Gastrocnemius medialis (tissue), 4 donors: Measurements from ENCODE around the gene C14orf132. TPM values are rescaled to one million over a fixed set of nuclear protein-coding genes. Genes with fewer than 3 reads are reported as not detected.

Experiments
- ATAC-seq, 2 donors: fragments of 150-250 bp; one replicate each; pipeline ENCODE4 v1.9.1; 2016
- DNase-seq, 2 donors: peaks; one replicate each; pipeline ENCODE4 v3.0.0-alpha.2; 2019
- H3K27ac ChIP-seq, 4 donors: fragments of 200-600 bp; sonication (generic); 1 replicate in 1 of 4; 2 replicates in 3 of 4; pipeline ENCODE4 v1.5.1; 2016 to 2018; ENCODE audit warnings: mild to moderate bottlenecking in 2 of 4, moderate library complexity in 1 of 4
- H3K27me3 ChIP-seq, 3 donors: fragments of 200-600 bp; sonication (generic) in 2 of 3; 1 replicate in 1 of 3; 2 replicates in 2 of 3; pipeline versions ENCODE4 v1.5.1 to v1.6.0; 2016 to 2019; ENCODE audit warnings: mild to moderate bottlenecking in 1 of 3, moderate library complexity in 1 of 3
- H3K36me3 ChIP-seq, 2 donors: fragments of 200-600 bp; sonication (generic) in 1 of 2; one replicate each; pipeline ENCODE4 v1.5.1; 2017 to 2018
- H3K4me1 ChIP-seq, 2 donors: fragments of 200-600 bp; sonication (generic) in 1 of 2; one replicate each; pipeline ENCODE4 v1.5.1; 2016 to 2017; ENCODE audit warnings: mild to moderate bottlenecking in 2 of 2
- H3K4me3 ChIP-seq, 4 donors: fragments of 200-600 bp; sonication (generic) in 3 of 4; 1 replicate in 1 of 4; 2 replicates in 3 of 4; pipeline ENCODE4 v1.5.1; 2016 to 2019; ENCODE audit warnings: mild to moderate bottlenecking in 2 of 4
- H3K9me3 ChIP-seq, 3 donors: fragments of 200-600 bp; sonication (generic) in 2 of 3; 1 replicate in 1 of 3; 2 replicates in 2 of 3; pipeline ENCODE4 v1.5.1; 2016 to 2019
- POLR2A ChIP-seq, 2 donors: fragments of 450-650 bp; IDR thresholded peaks; one replicate each; pipeline ENCODE4 v1.6.1; 2017; ENCODE audit warnings: antibody characterized with exemption in 2 of 2, mild to moderate bottlenecking in 2 of 2, moderate library complexity in 2 of 2
- in situ Hi-C, 4 donors: fragments of 200-750 bp; cut with MboI; loops; one replicate each; pipeline versions ENCODE4 v1.15.0 to v1.8.0; 2017; ENCODE audit warnings: low sequenced_read_pairs in 4 of 4
- intact Hi-C: fragments of 100-400 bp; cut with DNase I; formaldehyde crosslinking; loops from one replicate; pipeline ENCODE4 v1.15.1; 2023; ENCODE audit warnings: low total_unique reads
- total RNA-seq, 4 donors: library from RNA; depleted of rRNA; stranded (reverse); fragments of >200 nt; gene quantifications; one replicate each; pipeline versions ENCODE4 v1.1.0 to v1.2.3, GENCODE V29; 2016
- TF ChIP-seq, protein P1 (sequence below), 5 experiments: fragments of 450-650 bp in 3 of 5; fragments of 200-600 bp in 2 of 5; sonication (generic) in 2 of 5; IDR thresholded peaks in 4 of 5; conservative IDR thresholded peaks in 1 of 5; 1 replicate in 4 of 5; 2 replicates in 1 of 5; pipeline ENCODE4 v1.5.1; 2016 to 2019; ENCODE audit warnings: antibody characterized with exemption in 5 of 5, mild to moderate bottlenecking in 3 of 5, moderate library complexity in 3 of 5

Gene C14orf132
- total RNA-seq, 4 donors from 2014 or later = 1.1 to 2.9 (median 1.5) TPM

DNA sequence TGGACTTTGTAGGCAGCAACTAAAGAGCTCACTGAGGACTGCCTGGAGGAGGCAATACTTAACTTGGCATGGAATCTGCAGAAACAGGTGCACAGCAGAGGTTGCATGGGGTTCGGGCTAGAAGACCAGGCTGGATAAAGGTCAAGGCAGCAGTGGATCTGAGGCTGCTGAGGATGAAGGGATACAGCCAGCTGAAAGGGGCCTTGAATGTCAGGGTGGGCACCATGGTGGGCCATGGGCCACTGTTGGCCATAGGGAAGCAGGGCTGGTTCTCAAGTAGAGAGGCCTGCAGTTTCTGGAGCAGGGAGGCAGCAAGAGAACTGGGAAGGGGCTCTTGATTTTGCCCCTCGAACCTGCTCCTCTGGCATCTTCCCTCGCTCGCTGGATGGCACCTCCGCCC lies 55.5 kb downstream of the C14orf132 start:
- in situ Hi-C loops = loop anchor here (5.0 to 25.0 kb wide), 3 partner anchors 180 to 343 kb away; no protein-coding TSS in a partner anchor
- intact Hi-C loops = loop anchor here (5.0 to 10.0 kb wide), 2 partner anchors 37 to 60 kb away; partner anchors contain the start of gene C14orf132
- peaks cover 0 to 4% of the 10 kb centered on the region in 2 donors for H3K4me1 ChIP-seq
- H3K27ac ChIP-seq = no peak overlapping the region
- H3K4me3 ChIP-seq = no peak overlapping the region
- H3K9me3 ChIP-seq = no peaks in the 10 kb centered on the region
- no peak for DNase-seq
- ATAC-seq = no peak
- H3K36me3 ChIP-seq = no peaks in the 10 kb centered on the region
- no peaks in the 10 kb centered on the region for H3K27me3 ChIP-seq
- no peak for TF ChIP-seq POLR2A (IDR thresholded peaks at IDR 0.05)
- TF ChIP-seq, protein P1, sequence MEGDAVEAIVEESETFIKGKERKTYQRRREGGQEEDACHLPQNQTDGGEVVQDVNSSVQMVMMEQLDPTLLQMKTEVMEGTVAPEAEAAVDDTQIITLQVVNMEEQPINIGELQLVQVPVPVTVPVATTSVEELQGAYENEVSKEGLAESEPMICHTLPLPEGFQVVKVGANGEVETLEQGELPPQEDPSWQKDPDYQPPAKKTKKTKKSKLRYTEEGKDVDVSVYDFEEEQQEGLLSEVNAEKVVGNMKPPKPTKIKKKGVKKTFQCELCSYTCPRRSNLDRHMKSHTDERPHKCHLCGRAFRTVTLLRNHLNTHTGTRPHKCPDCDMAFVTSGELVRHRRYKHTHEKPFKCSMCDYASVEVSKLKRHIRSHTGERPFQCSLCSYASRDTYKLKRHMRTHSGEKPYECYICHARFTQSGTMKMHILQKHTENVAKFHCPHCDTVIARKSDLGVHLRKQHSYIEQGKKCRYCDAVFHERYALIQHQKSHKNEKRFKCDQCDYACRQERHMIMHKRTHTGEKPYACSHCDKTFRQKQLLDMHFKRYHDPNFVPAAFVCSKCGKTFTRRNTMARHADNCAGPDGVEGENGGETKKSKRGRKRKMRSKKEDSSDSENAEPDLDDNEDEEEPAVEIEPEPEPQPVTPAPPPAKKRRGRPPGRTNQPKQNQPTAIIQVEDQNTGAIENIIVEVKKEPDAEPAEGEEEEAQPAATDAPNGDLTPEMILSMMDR (IDR thresholded peaks at IDR 0.05 in 4 of 5, conservative IDR thresholded peaks at IDR 0.05 in 1 of 5) = no peak

DNA sequence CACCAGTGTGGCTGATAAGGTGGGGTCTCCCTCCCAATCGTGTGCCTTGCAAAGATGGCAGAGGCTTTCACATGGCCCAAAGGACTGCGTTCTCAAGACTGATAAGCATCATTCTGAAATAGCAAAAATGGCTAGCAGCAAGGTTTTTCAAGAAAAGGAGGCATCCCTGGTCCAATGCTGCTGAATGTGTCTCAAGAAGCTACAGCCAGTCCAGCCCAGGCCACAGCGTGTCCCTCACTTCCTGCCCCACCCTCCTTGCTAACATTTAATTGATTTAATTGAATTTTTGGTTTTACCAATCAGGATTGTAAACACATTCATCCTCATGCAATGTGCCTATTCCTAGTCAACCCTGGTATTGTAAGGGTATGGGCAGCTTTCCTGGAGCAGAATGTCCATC lies 55.9 kb downstream of the C14orf132 start:
- TF ChIP-seq, protein P1 (IDR thresholded peaks at IDR 0.05 in 4 of 5, conservative IDR thresholded peaks at IDR 0.05 in 1 of 5) = no peak
- no peak for TF ChIP-seq POLR2A (IDR thresholded peaks at IDR 0.05)
- Histone ChIP-seq H3K4me1 (peaks cover 0 to 4% of the 10 kb centered on the region in 2 donors), H3K4me3 (no peak overlapping the region), H3K36me3 (no peaks in the 10 kb centered on the region), H3K27ac (no peak overlapping the region), H3K9me3 (no peaks in the 10 kb centered on the region), H3K27me3 (no peaks in the 10 kb centered on the region)
- intact Hi-C loops = loop anchor here (5.0 to 10.0 kb wide), 2 partner anchors 38 to 60 kb away; partner anchors contain the start of gene C14orf132
- in situ Hi-C loops = loop anchor here (5.0 to 25.0 kb wide), 3 partner anchors 180 to 342 kb away; no protein-coding TSS in a partner anchor
- ATAC-seq (no peak), DNase-seq (no peak)

GRCh38 chr14:96095581-96096476 lies 56.7 kb downstream of the C14orf132 start:
- Histone ChIP-seq H3K4me1 (peaks cover 0 to 4% of the 10 kb centered on the region in 2 donors), H3K27me3 (no peaks in the 10 kb centered on the region), H3K36me3 (no peaks in the 10 kb centered on the region), H3K27ac (no peak overlapping the region), H3K9me3 (no peaks in the 10 kb centered on the region), H3K4me3 (no peak overlapping the region)
- no peak for ATAC-seq
- intact Hi-C loops (loop anchor here (5.0 to 10.0 kb wide), 2 partner anchors 39 to 61 kb away; partner anchors contain the start of gene C14orf132), in situ Hi-C loops (loop anchor here (5.0 to 25.0 kb wide), 3 partner anchors 179 to 341 kb away; no protein-coding TSS in a partner anchor)
- TF ChIP-seq, protein P1 (IDR thresholded peaks at IDR 0.05 in 4 of 5, conservative IDR thresholded peaks at IDR 0.05 in 1 of 5) = no peak
- TF ChIP-seq POLR2A (IDR thresholded peaks at IDR 0.05) = no peak
- DNase-seq = no peak

DNA sequence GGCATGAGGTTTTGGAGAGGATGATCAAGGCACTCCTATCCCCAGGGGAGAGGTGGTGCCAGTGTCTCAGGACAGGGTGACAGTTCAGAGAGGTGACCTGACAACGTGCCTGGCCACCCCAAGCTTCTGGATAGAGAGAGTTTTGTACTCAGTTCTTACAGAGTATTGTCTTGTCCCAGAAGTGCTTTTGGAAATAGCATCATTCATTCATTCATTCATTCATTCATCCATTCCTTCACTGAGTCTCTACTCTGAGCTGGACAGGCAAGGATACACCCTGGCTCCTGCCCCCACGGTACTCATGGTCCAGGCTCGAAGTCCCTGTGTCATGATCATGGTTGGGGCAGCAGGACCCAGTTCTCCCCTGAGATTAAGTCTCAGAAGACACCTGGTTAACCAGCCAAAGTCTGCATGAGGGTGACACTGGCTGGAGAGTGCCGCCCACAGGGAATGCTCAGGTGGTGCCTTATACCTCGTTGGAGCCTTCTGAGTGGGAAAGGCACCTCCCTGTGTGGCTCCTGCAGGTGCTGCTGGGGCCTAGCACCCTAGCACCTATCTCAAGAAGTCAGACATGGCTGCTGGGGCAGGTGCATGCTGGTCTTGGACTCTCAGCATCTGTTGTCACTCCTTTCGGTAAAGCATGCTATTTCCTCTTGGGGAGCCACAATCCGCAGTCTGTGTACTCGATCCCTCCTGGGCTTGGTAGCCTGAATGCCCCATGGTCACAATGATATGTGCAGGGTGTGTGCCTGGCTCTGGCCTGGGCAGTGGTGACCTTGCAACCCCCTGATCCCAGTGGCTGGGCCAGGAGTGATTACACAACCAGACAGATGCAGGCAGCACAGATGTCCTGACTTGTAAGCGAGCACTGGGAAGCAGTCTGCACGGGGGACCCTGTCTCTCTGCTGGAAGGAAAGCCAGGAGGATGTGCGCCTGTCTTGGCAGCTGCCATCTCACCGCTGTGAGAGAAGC lies 57.8 kb downstream of the C14orf132 start:
- H3K9me3 ChIP-seq = no peaks in the 10 kb centered on the region
- TF ChIP-seq, protein P1 (IDR thresholded peaks at IDR 0.05 in 4 of 5, conservative IDR thresholded peaks at IDR 0.05 in 1 of 5) = no peak
- TF ChIP-seq POLR2A (IDR thresholded peaks at IDR 0.05) = no peak
- H3K27me3 ChIP-seq = no peaks in the 10 kb centered on the region
- no peak overlapping the region for H3K27ac ChIP-seq
- H3K4me3 ChIP-seq = no peak overlapping the region
- intact Hi-C loops (loop anchor here (5.0 to 10.0 kb wide), 2 partner anchors 40 to 62 kb away; partner anchors contain the start of gene C14orf132), in situ Hi-C loops (loop anchor here (5.0 to 25.0 kb wide), 3 partner anchors 178 to 340 kb away; no protein-coding TSS in a partner anchor)
- ATAC-seq (no peak), DNase-seq (no peak)
- no peaks in the 10 kb centered on the region for H3K36me3 ChIP-seq
- H3K4me1 ChIP-seq = no peaks in the 10 kb centered on the region
